ENCODE results near the gene TBX15.

DNA sequence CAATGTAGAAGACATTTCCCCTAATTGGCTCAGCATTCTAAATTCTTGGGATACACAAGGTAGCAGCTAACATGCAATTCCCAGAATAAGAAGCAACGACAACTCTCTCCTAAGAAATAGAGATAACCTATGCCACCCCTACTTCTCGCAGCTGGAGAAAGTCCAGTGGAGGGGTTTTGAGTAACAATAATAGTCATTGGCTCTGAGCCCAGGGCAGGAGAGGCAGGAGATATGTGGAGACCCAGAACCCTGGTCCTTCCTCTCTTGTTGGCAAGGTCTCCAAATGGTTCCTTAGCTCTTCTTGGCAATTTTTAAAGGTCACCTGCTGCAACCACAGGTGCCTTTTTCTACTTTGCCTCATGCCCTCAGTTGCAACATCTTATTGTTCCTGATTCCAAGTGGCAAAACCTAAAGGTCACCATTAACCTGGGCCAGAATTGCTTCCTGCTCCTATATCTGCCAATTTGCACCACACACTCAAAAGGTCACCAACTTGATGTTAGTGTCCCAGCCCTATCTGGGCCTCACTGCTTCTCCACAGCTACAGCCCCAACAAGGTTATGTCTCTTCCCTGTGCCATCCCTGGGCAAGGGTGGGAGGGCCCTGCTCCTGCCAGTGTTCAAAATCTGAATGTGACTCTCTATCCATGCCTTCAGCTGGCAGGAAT, 36.7 kb downstream of the TBX15 start:
- TF ChIP-seq, protein P1, sequence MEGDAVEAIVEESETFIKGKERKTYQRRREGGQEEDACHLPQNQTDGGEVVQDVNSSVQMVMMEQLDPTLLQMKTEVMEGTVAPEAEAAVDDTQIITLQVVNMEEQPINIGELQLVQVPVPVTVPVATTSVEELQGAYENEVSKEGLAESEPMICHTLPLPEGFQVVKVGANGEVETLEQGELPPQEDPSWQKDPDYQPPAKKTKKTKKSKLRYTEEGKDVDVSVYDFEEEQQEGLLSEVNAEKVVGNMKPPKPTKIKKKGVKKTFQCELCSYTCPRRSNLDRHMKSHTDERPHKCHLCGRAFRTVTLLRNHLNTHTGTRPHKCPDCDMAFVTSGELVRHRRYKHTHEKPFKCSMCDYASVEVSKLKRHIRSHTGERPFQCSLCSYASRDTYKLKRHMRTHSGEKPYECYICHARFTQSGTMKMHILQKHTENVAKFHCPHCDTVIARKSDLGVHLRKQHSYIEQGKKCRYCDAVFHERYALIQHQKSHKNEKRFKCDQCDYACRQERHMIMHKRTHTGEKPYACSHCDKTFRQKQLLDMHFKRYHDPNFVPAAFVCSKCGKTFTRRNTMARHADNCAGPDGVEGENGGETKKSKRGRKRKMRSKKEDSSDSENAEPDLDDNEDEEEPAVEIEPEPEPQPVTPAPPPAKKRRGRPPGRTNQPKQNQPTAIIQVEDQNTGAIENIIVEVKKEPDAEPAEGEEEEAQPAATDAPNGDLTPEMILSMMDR (conservative IDR thresholded peaks at IDR 0.05): no peak
- TF ChIP-seq ZFX (IDR thresholded peaks at IDR 0.05): no peak
